ELF-1 (cell line): ENCODE results near the gene SYNE3.

Experiments
- DNase-seq: peaks from one replicate; pipeline ENCODE4 v3.0.0-alpha.2; 2016; ENCODE audit warnings: low read depth, low spot score

The SYNE3 gene

GRCh38 chr14:95474941-95475340, 41.5 kb downstream of the SYNE3 start:
- DNase-seq, result no peak

- DNase-seq, result no peak
These were observed 42.0 kb downstream of the SYNE3 start for GRCh38 chr14:95474486-95474885.

GRCh38 chr14:95472819-95473251, 43.6 kb downstream of the SYNE3 start:
- DNase-seq, result no peak

GRCh38 chr14:95471476-95471875, 45.0 kb downstream of the SYNE3 start:
- DNase-seq, result no peak

- DNase-seq, result no peak
These were observed 45.4 kb downstream of the SYNE3 start for GRCh38 chr14:95471016-95471415.

GRCh38 chr14:95469134-95469481, 47.3 kb downstream of the SYNE3 start:
- no peak for DNase-seq

- DNase-seq, result peak; percentile 48
These were observed 47.9 kb downstream of the SYNE3 start for GRCh38 chr14:95468448-95469133.

GRCh38 chr14:95467657-95468056, 48.8 kb downstream of the SYNE3 start:
- DNase-seq, result no peak

- no peak for DNase-seq
These were observed 49.2 kb downstream of the SYNE3 start for GRCh38 chr14:95467232-95467631.
